Dedifferentiated amniotic fluid mesenchymal stem cell (primary cell): Measurements from ENCODE around the gene NFE2.
A peak's percentile ranks its signal among the peaks of the same experiment; 100 is the strongest.
"Not testable (repeated sequence)": the region's sequence is repeated elsewhere in the genome, so short reads cannot be mapped to it uniquely, and the experiment has no call there.

ENCODE experiments used
- DNase-seq: peaks from one replicate; pipeline ENCODE4 v3.0.0-alpha.2; 2016; ENCODE audit errors: extremely low spot score

NFE2 gene

GRCh38 chr12:54300732-54301427 is at the start of gene NFE2:
NFE2 (minus strand) TSS chr12:54301015; CDS start chr12:54295248, 5,767 bp downstream.
- peak; percentile 55 for DNase-seq

DNA sequence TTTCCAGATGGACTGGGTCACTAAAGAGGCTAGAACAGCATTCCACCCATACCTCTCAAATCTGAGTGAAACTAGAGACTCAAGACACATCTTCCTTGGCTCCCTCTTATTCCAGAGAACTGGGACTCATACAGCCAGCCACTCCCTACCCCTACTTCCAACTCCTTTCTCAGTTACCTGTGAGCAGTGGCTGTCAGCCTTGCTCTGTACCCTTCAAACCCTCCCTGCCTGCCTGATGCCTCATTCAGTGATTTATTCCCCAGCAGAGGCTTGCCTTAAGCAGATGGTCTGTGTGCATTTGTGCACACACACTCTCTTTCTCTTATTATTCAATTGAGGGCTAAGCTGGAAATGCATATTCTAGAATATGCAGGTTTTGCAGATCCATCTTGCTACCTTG is 48.9 kb upstream of the NFE2 start:
- no peak for DNase-seq

DNA sequence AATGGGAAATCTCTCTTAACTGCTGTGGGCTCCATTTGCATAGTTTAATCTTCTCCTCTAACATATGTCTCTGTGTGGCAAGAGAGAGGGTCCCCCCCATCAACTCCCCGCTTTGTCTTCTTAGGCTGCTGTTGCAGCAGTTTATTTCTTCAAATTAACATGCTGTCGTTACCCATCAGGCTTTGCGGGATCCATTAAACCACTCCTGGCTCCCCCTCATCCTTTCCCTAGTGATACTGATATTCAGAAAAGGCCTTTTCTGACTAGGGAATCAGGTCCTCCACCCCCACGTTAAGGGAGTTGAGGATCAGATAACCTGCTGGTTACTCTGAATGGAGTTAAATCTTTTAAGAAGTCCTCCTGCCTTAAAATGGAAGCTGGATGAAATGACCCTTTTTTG is 48.2 kb upstream of the NFE2 start:
- DNase-seq, result no peak

- DNase-seq, result no peak
Measured at GRCh38 chr12:54341378-54342300, 40.8 kb upstream of the NFE2 start.

DNA sequence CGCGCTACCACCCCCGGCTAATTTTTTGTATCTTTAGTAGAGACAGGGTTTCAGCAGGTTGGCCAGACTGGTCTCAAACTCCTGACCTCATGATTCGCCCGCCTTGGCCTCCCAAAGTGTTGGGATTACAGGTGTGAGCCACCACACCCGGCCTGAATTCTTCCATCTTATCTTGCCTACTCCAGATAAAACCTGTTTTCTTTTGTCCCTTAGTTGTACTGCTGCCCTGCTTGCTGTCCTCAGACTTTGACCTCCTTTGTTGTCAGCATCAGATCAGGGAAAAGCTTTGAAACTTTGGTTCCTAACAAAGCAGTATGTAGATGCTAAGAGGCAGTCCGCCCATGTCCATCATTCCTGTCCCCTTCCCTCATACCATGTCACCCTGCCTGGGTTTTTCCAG is 40.0 kb upstream of the NFE2 start:
- DNase-seq, result no peak

DNA sequence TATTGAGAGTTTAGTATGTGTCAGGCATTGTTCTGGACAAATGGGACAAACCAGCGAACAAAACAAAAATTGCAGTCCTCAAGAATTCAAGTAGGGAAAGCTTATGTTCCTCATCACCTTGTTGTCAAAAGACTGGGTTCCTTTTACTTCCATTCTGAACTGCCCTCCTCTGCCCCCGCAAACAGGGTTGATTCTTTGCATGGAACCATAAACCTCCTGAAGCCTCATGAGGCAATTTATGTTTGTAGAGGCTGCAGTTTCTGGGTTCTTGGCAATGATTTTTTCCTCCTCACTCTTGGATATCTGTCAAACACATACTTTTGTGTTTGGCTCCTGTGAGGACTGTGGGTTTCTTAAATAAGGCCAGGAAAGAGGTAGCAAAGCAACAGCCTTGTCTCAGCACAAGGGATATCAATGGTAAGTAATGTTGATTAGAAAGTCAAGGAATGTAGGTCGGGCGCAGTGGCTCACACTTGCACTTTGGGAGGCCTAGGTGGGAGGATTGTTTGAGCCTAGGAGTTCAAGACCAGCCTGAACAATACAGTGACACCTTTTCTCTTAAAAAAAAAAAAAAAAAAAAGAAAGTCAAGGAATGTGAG is 38.0 kb upstream of the NFE2 start:
- no peak for DNase-seq

- DNase-seq, result no peak
Measured at GRCh38 chr12:54337854-54338650, 37.2 kb upstream of the NFE2 start.

DNA sequence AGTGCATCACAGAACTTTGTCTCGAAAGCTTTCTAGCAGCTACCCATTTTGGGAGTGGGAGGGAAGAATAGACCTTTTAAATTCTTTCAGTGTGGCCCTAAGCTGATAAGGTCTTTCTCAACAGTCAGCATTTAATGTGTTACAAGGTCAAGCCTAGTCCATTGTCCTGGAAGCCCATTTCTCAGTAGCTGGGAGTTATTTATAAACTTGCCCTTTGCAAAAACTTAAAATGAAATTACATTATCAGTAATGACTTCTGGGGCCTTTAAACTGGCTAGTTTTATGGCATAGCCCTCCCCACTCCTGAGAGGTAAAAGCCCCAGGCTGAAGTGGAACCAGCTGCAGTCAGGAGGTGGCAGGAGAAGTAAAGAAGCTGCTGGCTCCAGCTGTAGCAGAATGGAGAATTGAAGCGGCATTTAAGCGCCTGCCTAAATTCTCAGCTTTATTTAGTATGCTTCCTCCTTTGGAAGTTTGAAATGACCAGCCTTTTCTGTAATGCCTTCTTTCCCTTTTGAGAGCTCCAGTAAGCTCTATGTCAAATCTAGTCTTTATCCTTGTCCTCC is 36.5 kb upstream of the NFE2 start:
- DNase-seq, result no peak

GRCh38 chr12:54333420-54334034 is 32.7 kb upstream of the NFE2 start:
- DNase-seq, result no peak

DNA sequence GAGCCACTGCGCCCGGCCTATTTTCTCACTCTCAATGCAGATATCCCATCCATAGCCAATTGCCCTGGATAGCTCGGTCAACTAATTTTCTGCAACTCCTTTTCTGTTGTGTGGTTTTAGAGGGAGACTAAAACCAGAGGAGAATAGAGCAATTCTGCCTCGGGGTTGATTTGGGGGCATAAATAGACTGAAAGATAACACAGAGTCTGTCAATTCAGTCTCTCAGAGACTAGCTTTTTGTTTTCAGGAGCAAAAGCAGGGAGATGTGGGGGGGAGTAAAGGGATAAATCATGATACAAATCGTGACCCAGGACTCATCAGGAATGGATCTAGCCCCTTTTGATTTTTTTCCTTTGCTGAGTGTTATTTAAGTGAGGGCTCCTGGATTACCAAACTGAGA is 30.6 kb upstream of the NFE2 start:
- DNase-seq, result no peak

- no peak for DNase-seq
Measured at GRCh38 chr12:54330442-54330841, 29.6 kb upstream of the NFE2 start.

GRCh38 chr12:54329759-54330158 is 28.9 kb upstream of the NFE2 start:
- DNase-seq, result no peak

- no peak for DNase-seq
Measured at GRCh38 chr12:54328595-54329337, 28.0 kb upstream of the NFE2 start.

DNA sequence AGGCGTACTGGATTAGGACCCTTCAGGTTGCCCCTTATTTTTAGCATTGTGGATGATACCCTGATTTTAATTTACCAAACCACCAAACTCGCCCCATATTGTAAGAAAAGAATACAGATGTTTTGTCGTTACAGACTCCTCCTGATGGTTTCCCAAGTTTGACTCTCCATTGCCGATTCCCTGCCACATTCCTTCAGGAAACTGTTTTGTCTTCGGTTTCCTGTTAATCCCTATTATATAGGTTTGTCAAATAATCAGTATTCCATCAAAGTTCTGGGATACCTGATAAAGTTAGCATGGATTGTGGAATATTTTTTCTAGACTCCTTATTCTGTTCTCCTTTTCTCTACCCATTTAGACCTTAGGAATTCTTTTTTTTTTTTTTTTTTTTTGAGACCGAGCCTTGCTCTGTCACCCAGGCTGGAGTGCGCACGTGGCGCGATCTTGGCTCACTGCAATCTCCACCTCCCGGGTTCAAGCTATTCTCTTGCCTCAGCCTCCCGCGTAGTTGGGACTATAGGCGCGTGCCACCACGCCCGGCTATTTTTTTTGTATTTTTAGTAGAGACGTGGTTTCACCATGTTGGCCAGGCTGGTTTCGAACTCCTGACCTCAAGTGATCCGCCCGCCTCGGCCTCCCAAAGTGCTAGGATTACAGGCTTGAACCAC is 24.8 kb upstream of the NFE2 start:
- not testable (repeated sequence) for DNase-seq

- DNase-seq, result peak; percentile 100
Measured at GRCh38 chr12:54324617-54325441, 24.0 kb upstream of the NFE2 start, which contains the start of gene COPZ1. COPZ1 (plus strand) TSS chr12:54325131; CDS start chr12:54325164, 33 bp downstream.

- no peak for DNase-seq
Measured at GRCh38 chr12:54321363-54321762, 20.5 kb upstream of the NFE2 start.

GRCh38 chr12:54312309-54312708 is 11.5 kb upstream of the NFE2 start:
- DNase-seq, result not testable (repeated sequence)

DNA sequence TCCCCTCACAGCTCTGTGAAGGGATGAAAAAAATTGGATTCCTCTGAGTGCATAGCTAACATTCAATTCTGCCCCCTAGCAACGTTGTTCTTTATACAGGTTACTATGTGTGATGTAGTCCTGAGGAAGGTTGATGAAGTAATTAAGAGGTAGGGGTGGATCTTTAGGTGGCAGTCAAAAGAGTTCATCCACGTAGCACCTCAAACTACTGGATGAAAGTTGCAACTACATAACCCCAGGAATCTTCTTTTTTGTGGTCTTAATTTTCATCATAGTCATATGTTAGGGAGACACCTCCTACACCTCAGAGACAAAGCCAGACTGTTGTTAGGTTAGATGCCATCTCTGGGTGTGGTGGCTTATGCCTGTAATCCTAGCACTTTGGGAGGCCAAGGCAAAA is 10.2 kb upstream of the NFE2 start:
- DNase-seq, result no peak
